Measurements from ENCODE around the gene ADCY10. TPM values are rescaled to one million over a fixed set of nuclear protein-coding genes. Genes with fewer than 3 reads are reported as not detected.

ADCY10 gene
- total and polyA plus RNA-seq, 2 of the 8 experiments (the other 6 are each of a cell fraction or from before 2014, with no cell fraction given), result 0.02 TPM; not detected in 1

DNA sequence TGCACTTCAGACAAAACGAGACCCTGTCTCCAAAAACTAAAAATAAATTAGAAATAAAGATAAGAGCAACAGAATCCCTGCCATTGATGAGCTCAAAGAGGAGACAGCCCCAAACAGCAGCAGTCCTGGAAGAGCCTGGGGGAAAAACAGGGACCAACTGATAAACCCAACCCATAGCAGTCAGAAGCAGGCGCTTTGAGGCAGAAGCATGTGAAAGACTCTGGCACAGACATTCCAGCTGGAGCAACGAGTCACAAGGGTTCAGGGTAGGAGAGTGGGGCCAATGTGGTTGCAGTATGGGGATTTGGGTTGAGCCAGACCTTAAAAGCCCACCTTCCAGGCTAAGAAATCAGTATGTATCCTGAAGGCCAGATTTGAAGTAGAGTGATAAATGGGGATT, 113.7 kb downstream of the ADCY10 start:
- H2BK5ac ChIP-seq (ENCODE audit: low read depth, low read length), result no peak overlapping the region
- H4K5ac ChIP-seq (ENCODE audit: insufficient read length, low read depth, low read length), result no peak overlapping the region
- DNase-seq (ENCODE audit: low read depth in 1 of 2, low spot score in 2 of 2), result no peak
- H3K4ac ChIP-seq (replicated peaks; ENCODE audit: insufficient read length, low read depth, low read length), result no peak overlapping the region
- WGBS, 2 experiments (ENCODE audit: extremely low coverage in 1 of 2, insufficient coverage in 1 of 2, insufficient read length in 1 of 2, insufficient replicate concordance in 2 of 2, low coverage in 1 of 2, low lambda C conversion rate in 2 of 2, missing lambda C conversion rate in 1 of 2), result 89% methylated on average over 2 of the region's 3 CpGs; no CpG with 5 or more reads in 1 of the 2 experiments
- no peaks in the 10 kb centered on the region; a peak in 1 of 8 replicates for H3K36me3 ChIP-seq (ENCODE audit: control insufficient read depth in 2 of 4, insufficient read depth in 4 of 4, low read length in 3 of 4)
- no peak overlapping the region for H2AFZ ChIP-seq (ENCODE audit: low read length)
- no peak overlapping the region for H4K8ac ChIP-seq (ENCODE audit: extremely low read depth, insufficient read depth, low read length)
- H3K14ac ChIP-seq (ENCODE audit: insufficient read length), result no peak overlapping the region
- H3K56ac ChIP-seq (replicated peaks; ENCODE audit: insufficient read length, low read depth, low read length), result no peak overlapping the region
- peaks cover 2 to 7% of the 10 kb centered on the region in 2 experiments; a peak in 3 of 4 replicates for H3K9me3 ChIP-seq (ENCODE audit: insufficient read depth in 2 of 2, low read depth in 1 of 2, low read length in 1 of 2)
- TF ChIP-seq GABPA (IDR thresholded peaks at IDR 0.05; ENCODE audit: borderline replicate concordance, insufficient read depth, low read length) (no peak), TEAD4 (IDR thresholded peaks at IDR 0.05; ENCODE audit: low read depth, low read length) (0 out of 2 replicates have a peak, but pooled peaks have one; percentile 23)
- no peaks in the 10 kb centered on the region for H3K79me2 ChIP-seq (ENCODE audit: control insufficient read depth in 1 of 2, insufficient read depth in 2 of 2, low read length in 2 of 2)
- FAIRE-seq, result no peak
- H3K4me3 ChIP-seq (ENCODE audit: extremely low read depth in 1 of 4, insufficient read depth in 2 of 4, low read depth in 3 of 4, low read length in 4 of 4), result no peak overlapping the region
- H3K27me3 ChIP-seq (replicated peaks in 1 of 4; ENCODE audit: control insufficient read depth in 3 of 4, extremely low read depth in 1 of 4, insufficient read depth in 3 of 4, low read length in 3 of 4), result no peaks in the 10 kb centered on the region
- ChIA-PET CTCF (ENCODE audit: partially characterized antibody) (interaction anchor here (0.7 to 1.5 kb wide), 7 partner anchors 9 to 285 kb away, joined by 3 to 6 read pairs (median 4); no protein-coding TSS in a partner anchor), POLR2A (ENCODE audit: partially characterized antibody) (no interaction called here)
- peaks cover 2 to 8% (median 3%) of the 10 kb centered on the region in 4 experiments; a peak in 4 of 7 replicates for H3K4me1 ChIP-seq (replicated peaks in 1 of 4; ENCODE audit: control insufficient read depth in 3 of 4, insufficient read depth in 4 of 4, low read length in 3 of 4)
- no peak overlapping the region for H2BK120ac ChIP-seq (replicated peaks; ENCODE audit: low read depth, low read length)
- H2BK12ac ChIP-seq (ENCODE audit: low read depth, low read length), result no peak overlapping the region
- H3K79me1 ChIP-seq (ENCODE audit: low read depth, low read length), result no peaks in the 10 kb centered on the region
- no peak overlapping the region for H3K27ac ChIP-seq (ENCODE audit: low read depth, low read length)
- no peak overlapping the region for H2BK20ac ChIP-seq (ENCODE audit: low read length)
- H3K18ac ChIP-seq (ENCODE audit: extremely low read depth, low read length), result no peak overlapping the region
- no peaks in the 10 kb centered on the region for H4K20me1 ChIP-seq (replicated peaks in 1 of 2; ENCODE audit: control insufficient read depth in 1 of 2, insufficient read depth in 2 of 2, low read length in 2 of 2)
- no peak overlapping the region for H2BK15ac ChIP-seq (ENCODE audit: low read length)
- H4K91ac ChIP-seq (replicated peaks; ENCODE audit: insufficient read length, low read length), result no peak overlapping the region
- H3K23ac ChIP-seq (ENCODE audit: insufficient read length), result no peak overlapping the region
- no peaks in the 10 kb centered on the region for H3K23me2 ChIP-seq (ENCODE audit: low read depth, low read length)
- H2AK5ac ChIP-seq (ENCODE audit: low read depth, low read length), result no peak overlapping the region
- no peak overlapping the region for H3K9ac ChIP-seq (replicated peaks in 1 of 4; ENCODE audit: extremely low read depth in 1 of 4, low read depth in 3 of 4, low read length in 3 of 4)
- H3K4me2 ChIP-seq (ENCODE audit: insufficient read depth in 1 of 2, low read depth in 2 of 2, low read length in 2 of 2), result no peak overlapping the region
